ENCODE results near the gene DDX41.
"Not testable (repeated sequence)": the region's sequence is repeated elsewhere in the genome, so short reads cannot be mapped to it uniquely, and the experiment has no call there.

Gene DDX41

DNA sequence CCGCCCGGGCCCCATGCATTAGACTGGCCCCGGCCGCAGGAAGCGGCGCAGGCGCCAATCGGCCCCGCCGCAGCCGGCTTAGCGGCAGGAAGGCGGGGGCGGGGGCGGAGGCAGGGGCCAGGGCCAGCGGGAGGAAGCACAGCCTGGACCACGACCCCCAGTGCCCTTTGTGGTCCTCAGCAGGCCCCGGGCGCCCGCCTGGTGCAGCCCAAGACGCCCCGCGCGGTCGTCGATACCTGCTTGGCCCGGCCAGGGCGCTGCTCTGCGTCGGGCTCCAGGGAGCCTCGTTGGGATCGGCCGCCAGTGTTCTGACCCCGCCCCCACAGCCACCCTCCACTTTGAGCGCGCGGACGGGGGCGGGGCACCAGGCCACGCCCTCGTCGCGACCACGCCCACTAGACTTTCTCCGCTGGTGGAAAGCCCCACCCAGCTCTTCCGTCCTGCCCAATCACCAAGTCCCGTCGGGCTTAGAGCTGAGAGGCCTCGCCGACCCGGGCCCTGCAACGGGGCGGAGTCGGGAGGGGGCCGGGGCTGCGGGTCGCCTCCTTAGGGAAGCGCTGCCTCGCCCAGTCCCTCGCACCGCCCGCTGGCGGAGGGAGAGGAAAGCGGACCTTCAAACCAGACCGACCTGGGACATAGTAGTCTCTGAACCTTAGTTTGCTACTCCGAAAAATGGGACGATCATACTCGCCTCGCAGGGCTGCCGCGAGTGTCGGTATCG, 19.3 kb downstream of the DDX41 start, which contains the start of gene PDLIM7:
TSS of gene PDLIM7 (minus strand) at position 313 of the 721 bp plus-strand sequence. CDS start 1,092 bp downstream, outside the sequence.
- peak; percentile 97 for DNase-seq

DNA sequence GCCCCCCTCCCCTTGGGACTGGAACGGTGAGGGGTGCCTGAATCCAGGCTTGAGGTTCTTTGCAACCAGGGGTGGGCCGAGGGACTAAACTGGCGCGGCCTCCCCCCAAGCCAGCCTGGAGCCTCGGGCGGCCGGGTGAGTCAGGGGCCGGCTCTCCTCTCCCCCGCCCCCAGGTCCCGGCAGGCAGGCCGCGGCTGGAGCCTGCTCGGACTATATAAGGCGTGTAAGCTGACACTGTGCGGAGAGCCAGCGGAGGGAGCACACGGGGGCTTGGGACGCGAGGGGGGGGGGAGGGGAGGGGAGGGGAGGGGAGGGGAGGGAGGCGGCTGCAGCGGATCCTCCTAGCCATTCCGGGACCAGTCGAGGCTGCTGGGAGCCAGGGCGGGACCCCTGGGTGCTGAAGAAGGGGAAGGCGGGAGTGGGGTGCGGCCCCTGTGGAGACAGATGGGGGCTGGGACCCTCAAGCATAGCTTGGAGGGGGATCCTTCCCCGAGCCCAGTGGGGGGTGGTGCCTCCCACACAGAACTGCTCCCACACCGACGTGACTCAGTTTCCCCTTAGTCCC, 20.0 kb downstream of the DDX41 start:
- DNase-seq = no peak

DNA sequence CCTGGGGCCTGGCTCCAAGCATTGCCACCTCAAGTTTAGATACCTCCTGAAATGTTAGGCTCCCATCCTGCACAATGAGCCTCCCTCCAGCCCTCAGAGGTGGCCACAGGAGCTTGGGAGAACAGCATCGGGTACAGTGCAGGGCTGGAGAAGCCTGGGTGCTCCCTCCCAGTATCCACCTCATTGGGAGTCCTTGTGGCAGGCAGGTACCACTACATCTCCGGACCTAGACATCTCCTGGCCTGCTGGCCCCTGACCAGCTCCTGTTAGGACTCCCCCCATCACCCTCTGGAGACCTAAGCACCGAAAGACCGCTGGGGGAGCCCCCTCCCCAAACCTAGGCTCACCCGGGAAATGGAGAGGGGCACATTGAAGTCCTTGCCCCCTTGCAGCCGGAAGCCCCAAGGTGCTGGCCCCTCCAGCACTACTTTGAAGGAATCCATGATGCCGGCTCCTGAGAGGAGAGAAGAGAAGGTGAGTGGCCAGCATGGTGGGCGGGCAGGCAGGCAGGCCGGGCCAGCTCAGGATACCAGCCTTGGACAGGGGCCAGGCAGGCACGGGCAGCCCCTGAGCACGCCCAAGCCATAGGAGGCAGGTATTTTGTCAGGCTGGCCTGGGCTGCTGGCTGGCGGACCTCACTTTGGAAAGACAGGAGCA, 20.6 kb downstream of the DDX41 start:
- no peak for DNase-seq

DNA sequence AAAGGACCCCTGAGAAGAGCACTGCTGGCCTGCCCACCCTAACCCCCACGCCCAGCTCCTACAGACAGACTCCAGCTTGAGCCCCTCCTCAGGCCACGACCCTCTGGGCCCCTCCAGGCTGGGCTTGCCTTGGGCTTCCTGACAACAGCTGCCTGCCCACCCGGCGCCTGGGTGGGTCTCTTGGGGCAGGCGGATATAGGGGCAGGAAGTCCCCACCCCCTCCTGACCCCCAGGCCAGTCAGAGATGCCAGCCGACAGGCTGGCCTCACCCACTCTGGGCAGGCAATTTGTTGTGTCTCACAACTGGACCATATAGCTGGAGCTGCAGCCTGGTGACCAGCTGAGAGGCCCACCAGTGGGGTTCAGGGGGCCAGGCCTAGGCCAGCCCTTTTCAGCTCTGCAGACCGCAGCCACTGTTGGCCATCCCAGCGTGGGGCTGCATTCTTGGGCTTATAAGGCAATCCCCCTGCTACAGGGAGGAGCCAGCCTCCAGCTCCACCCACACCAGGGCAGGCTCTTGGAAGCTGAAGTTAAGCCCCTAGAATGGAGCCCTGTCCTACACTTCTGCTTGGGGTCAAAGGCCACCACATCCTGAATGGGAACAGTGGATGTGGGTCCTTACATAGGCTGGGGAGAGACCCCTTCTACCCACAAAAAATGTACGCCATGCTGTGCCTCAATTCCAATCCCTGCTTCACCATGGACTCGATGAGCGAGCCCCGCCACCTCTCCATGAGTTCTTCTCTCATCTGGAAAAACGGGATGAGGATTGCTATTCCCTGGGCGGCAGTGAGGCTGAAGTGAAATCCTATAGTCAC, 21.3 kb downstream of the DDX41 start:
- no peak for DNase-seq

DNA sequence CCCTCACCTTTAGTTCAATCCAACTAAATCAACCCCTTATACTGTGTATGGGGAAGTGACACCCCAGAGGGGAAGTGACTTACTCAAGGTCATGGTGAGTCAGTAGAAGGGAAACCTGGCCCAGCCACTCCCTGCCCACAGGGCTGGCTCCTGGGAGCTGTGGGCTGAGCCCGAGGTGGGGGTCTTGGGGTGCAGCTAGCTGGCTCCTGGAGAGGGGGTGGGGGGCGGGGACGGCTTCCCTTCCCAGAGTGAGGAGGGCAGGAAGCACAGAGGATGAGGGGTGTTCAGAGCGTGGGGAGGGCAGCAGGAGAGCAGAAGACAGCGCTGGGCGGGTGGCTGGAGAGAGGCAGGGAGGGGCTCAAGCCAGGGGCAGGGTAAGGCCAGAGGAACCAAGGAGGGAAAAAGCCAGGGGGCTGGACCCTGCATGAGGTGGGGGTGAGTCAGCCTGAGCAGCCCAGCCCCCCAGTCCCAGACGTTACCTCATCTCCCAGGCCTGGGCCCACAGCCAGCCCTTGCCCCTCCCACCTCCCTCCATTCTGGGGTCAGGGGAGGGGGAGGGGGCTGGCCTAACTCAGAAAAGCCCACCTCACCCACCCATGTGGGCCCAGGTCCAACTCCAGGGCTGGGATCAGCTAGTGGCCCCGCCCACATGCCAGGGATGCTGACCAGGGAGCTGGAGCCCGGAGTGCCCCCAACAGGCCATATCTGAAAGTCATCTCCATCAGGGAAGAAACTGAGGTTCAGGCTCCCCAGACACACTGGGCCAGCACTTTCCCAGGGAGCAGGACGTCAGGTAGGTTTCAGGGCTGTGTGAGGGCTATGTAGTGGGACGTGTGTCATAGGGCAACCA, 22.2 kb downstream of the DDX41 start:
- peak; percentile 43 for DNase-seq

DNA sequence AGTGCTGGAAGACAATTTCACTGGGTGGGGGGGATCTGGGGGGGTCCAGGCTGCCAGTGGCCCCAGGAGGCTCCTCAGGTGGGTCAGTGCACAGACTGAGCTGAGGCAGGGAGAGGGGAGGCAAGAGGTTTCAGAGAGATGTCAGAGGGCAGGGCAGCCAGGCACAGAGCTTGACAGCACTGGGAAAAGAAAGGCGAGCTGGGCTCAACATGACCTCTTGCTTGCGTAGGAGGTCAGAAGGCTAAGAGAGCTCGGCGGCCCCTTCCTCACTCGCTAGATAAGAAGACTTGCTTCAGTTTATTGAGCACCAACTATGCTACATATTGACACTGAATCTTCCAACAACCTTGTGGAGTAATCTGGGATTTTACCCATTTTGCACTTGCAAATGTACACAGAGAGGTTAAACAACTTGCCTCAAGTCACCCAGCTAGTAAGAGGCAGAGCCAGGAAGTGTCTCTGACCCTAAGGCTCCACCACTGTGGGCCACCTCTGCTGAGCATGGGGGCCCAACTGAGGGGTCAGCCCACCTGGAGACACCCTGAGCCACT, 22.9 kb downstream of the DDX41 start:
- no peak for DNase-seq

DNA sequence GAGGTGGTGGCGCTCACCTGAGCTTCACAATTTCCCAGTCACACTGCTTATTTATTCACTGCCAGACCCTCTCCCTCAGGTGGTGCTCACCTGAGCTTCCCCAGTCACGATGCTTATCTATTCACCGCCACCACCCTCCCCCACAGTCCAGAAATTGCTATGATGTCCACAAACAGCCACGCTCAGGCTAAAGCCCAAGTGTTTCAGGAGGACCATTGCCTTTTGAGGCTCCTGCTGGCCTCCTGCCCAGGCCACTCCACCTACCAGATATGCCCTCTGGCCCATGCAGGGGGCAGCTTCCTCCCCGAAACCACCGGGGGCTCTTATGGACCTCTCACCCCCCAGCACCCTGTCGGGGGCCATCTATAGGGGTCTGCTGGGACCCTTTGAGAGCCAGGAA, 23.9 kb downstream of the DDX41 start:
- DNase-seq = no peak

DNA sequence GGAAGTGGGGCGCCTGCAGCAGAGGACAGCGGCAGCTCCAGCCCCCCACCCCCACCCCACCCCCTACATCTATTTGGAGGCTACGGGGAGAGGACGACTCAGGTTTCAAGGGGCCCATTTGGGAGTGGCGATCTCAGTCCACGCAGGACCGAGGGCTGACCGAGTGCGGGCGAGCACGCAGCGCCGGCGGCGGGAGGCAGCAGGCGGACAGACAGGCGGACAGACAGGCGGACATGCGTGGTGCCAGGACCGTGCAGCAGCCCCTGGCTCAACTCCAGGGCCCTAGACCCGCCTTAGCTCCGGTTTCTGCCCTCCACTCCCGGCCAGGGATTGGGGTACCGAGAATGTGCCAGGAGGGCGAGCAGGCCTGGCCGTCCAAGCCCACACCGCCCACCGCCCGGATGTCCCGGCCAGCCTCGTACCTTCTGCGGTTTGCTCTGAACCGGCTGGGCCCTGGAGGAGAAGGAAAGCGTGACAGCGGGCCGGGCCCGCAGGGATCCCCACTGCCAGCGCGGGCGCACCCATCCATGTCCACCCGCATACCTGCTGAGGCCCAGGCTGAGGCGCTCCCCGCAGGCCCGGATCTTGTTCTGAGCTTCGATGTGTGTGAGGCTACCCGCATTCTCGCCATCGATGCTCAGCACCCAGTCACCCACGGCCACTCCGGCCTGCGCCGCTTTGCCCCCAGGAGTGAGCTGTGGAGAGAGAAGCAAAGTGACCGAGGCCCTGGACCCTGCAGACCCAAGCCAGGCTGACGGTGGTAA, 24.6 kb downstream of the DDX41 start:
- no peak for DNase-seq

DNA sequence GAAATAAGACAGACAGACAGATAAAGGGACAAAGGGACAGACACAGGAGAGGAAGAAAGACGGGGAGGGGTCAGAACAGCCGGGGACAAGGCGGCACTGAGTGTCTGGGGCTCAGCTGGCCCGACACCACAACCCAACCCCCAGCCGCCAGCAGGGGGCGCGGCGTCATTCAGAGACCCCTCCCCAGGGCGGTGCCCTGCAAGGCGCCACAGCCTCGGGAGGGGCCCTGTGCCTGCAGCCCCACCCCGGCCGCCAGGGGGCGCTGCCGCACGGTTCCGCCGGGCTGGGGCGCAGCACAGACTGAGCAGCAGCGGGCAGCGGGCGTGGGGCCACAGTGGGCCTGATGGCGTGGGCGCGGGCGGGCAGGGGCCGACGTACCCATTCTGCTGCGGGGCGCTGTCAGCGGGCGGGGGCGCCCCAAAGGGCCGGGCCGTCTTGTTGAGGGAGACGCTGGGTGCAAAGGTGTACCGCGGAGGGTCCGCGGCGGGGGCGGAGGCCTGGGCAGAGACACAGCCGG, 25.3 kb downstream of the DDX41 start:
- peak; percentile 26 for DNase-seq

DNA sequence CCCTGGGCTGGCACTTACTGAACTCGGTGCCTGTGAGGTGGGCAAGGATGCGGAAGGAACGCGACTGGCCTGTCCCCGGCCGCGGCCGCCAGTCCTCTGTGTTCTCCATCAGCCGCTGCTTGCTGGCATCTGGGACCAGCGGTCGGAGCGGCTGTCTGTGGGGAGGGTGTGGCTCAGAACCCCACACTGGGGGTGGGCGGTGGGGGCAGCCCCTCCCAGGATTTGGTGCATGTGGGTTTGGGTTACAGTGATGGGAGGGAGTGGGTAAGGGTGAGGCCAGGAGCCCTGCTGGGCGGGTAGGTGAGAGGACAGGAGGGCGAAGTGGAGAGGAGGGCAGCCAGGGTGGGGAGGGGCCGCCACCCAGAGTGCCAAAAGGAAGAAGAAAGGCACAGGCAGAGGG, 25.8 kb downstream of the DDX41 start:
- DNase-seq = no peak

DNA sequence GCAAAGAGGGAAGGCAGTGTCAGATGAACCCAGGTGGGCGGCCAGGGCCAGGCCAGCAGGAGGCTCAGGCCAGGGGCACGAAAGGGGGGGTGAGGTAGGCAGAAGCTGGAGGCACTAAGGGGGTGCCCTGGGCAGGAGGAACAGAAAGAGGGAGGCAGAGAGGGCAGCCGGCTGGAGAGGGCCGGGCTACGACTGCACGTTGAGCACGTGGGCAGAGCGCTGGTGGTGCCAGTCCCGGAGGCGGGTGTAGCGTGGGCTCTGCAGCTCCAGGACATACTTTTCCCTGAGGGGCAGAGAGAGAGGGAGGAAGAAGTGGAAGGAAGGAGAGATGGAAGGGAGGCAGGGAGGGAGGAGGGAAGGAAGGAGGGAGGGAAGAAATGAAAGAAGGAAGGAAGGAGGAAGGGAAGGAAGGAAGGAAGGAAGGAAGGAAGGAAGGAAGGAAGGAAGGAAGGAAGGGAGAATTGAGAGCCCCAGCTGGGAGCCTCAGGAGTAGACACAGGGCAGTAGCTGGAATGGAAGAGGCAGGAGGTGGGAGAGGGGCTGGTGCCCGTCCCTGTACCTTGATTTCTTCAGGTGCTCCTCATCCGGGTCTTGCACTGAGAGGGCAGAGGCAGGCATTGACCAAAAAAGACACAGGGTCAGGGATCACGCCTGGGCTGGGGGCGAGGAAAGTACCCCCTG, 26.3 kb downstream of the DDX41 start:
- no peak for DNase-seq

DNA sequence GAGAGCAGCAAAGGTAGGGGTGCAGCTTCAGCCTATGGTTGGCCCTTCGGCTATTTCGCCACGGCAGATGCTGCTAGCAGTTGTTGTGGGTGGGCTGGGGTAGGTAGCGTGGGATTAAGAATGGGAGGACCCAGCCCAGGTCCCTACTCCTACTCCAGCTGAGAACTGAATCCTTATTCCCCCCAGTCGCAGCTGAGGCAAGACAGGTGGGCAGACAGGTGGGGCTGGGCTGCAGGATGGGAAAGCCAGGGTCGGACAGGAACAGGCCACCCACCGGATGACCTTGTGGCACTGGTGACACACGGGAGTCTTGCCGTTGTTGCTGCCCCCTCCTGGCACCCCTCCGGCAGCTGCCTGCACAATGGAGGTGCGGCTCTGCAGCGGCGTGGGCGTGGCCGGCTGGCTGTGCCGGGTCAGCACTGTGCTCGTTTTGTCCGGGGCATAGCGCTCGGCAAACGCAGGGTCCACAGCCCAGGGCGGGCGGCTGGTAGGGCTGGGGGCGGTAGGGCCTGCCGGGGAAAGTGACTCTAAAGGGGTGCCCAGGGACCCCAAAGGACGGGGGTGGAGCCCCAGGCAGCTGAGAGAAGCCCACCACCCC, 27.5 kb downstream of the DDX41 start:
- DNase-seq = no peak

DNA sequence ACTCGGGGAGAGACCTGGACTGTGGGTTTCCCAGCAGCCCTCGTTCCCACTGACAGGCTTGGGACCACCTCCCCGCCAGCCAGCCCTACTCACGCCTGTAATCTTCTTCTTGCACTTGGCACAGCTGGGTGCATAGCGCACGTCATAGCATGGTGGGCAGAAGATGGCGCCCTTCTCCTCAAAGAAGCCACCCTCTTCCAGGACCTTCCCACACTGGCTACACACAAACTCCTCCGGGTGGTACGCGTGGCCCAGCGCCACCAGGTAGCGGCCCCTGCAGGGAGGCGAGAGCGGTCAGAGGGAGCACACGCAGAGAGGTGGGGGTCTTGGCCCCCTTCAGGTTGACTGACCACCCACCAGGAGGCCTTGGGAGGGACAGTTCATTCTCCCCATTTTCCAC, 28.8 kb downstream of the DDX41 start:
- DNase-seq = no peak

DNA sequence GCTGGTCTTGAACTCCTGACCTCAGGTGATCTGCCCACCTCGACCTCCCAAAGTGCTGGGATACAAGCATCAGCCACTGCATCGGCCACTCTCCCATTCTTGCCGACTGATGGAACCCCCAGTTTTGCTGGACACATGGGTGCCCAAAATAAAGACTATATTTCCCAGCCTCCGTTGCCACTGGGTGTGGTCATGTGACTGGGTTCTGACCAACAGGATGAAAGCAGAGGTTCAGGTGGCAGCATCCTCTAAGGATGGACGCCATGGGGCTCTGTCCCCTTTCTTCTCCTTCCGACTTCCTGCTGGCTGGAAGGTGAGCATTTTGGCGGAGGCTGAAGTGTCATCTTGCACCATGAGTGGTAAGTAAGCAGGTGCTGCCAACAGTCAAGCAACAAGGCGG, 29.6 kb downstream of the DDX41 start:
- no peak for DNase-seq

DNA sequence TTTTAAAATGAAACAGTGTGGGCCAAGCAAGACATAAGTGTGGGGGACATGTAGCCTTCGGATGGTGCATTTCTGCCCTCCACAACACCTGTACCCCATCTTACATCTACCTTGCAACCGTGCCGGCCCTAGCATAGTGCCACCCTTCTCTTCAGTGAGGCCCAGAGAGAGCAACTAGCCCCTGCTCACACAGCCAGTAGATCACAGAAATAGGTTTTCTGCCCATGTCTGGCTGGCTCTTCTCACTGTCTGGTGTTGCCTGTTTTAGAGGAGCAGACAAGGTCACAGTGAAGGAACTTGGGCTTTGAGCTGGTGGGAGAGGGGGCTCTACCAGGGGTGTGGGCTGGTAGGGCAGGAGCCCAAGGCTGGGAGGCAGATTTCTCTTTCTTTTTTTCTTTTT, 30.5 kb downstream of the DDX41 start:
- DNase-seq = no peak

DNA sequence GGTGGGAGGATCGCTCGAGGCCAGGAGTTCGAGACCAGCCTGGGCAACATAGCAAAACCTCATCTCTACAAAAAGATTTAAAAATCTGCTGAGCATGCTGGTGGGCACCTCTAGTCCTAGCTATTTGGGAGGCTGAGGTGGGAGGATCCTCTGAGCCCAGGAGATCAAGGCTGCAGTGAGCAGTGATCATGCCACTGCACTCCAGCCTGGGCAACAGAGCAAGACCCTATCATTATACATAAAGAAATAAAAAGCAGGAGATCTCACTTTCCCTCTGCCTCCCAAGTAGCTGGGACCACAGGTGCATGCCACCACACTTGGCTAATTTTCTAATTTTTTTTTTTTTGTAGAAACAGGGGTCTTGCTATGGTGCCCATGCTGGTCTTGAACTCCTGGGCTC, 31.0 kb downstream of the DDX41 start:
- DNase-seq = not testable (repeated sequence)

DNA sequence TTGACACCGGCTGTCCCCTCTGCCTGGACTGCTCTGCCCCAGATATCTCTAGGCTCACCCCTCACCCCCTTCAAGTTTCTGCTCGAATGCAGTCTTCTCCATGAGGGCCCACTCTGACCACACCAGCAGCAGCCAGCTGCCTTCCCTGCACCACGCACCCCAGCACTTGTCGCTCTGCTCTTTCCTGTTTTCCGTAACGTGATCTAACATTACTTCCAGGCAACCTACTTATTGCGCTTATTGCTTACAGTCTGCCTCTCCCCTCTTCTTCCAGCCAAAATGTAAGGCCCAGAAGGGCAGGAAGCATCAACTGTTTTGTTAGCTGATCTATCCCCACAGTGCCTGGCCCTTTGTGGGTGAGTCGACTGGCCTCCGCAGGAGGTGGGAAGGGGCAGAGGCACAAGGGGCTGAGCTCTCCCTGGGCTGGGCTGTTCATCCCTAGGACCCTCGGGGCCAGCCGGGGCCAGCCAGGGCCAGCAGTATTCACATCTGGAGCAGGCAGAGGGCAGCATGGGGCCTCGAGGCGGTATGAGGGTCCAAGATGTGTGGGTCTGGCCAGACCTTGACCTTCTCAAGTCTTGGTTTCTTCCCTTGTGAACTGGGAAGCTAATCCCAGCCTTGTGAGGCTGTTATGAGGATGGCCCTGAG, 31.7 kb downstream of the DDX41 start:
- DNase-seq = no peak

DNA sequence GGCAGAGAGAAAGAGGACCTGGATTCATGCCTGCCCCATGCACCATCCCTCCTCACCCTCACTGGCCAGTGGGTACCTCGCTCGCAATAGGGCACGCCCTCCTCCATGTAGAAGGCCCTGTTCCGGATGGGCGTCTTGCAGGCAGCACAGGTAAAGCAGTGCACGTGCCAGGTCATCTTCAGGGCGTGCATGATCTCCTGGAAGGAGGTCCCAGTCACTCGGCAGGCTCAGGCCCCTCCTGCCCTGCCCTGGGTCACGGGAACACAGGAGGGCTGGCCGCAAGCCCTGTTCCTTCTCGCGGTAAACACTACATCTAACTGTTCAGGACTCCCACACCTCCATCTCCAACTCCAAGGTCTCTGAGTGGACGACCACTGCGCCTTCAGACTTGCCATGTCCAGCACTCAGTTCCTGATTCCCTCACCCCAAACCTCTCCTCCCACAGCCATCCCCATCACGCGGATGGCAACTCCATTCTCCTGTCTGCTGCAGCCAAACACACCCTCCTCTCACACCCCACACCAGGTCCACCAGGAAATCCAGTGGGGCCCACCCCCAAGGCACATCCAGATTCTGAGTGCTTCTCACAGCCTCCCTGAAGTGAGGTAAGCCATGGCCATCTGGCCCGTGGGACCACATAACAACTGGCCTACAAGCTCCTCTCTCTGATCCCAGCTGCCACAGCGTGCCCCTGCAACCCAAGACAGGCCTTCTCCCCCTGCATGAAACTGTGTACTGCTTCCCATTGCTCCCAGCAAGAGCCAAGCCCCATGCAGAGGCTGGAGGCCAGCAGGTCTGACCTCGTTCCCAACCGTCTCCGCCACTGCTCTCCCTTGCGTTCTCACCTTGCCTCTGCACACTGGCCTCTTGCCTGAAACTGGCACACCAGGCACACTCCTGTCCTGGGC, 32.5 kb downstream of the DDX41 start:
- no peak for DNase-seq
